Hepatocyte (in vitro differentiated cells): ENCODE data around the gene RFX8. TPM values are rescaled to one million over a fixed set of nuclear protein-coding genes. Genes with fewer than 3 reads are reported as not detected.

Experiments used
- DNase-seq: peaks from one replicate; pipeline ENCODE4 v3.0.0-alpha.2; 2016; ENCODE audit warnings: low spot score
- H2AFZ ChIP-seq: fragments of 200-600 bp; sonication (generic); 2 replicates; pipeline ENCODE4 v1.6.0; 2016; ENCODE audit warnings: antibody characterized with exemption, mild to moderate bottlenecking
- H3K27ac ChIP-seq: fragments of 200-600 bp; sonication (generic); 2 replicates; pipeline ENCODE4 v1.5.1; 2016; ENCODE audit warnings: mild to moderate bottlenecking
- H3K27me3 ChIP-seq: fragments of 200-600 bp; sonication (generic); 2 replicates; pipeline ENCODE4 v1.6.1; 2016
- H3K36me3 ChIP-seq: fragments of 200-600 bp; sonication (generic); replicated peaks from 2 replicates; pipeline ENCODE4 v1.5.1; 2016; ENCODE audit warnings: low read depth; ENCODE audit not compliant: insufficient read depth
- H3K4me1 ChIP-seq: fragments of 200-600 bp; sonication (generic); 2 replicates; pipeline ENCODE4 v1.5.1; 2016; ENCODE audit warnings: mild to moderate bottlenecking, moderate library complexity; ENCODE audit not compliant: insufficient read depth
- H3K4me2 ChIP-seq: fragments of 200-600 bp; sonication (generic); 2 replicates; pipeline ENCODE4 v1.6.0; 2016
- H3K4me3 ChIP-seq: fragments of 200-600 bp; sonication (generic); 2 replicates; pipeline ENCODE4 v1.5.1; 2016; ENCODE audit warnings: mild to moderate bottlenecking
- H3K79me2 ChIP-seq: fragments of 200-600 bp; sonication (generic); 2 replicates; pipeline ENCODE4 v1.6.0; 2017; ENCODE audit warnings: mild to moderate bottlenecking
- H3K9me2 ChIP-seq: fragments of 200-600 bp; sonication (generic); replicated peaks from 2 replicates; pipeline ENCODE4 v1.6.0; 2017; ENCODE audit warnings: mild to moderate bottlenecking; ENCODE audit not compliant: insufficient read depth
- H3K9me3 ChIP-seq: fragments of 200-600 bp; sonication (generic); 2 replicates; pipeline ENCODE4 v1.5.1; 2016; ENCODE audit warnings: low read depth, mild to moderate bottlenecking
- H4K20me1 ChIP-seq: fragments of 200-600 bp; sonication (generic); 2 replicates; pipeline ENCODE4 v1.6.0; 2016; ENCODE audit warnings: mild to moderate bottlenecking; ENCODE audit not compliant: insufficient read depth, poor library complexity, severe bottlenecking
- CTCF ChIP-seq: fragments of 200-600 bp; sonication (generic); IDR thresholded peaks from 2 replicates; pipeline ENCODE4 v1.5.1; 2016; ENCODE audit warnings: antibody characterized with exemption, mild to moderate bottlenecking; ENCODE audit not compliant: poor library complexity
- EZH2 ChIP-seq: fragments of 200-600 bp; sonication (generic); IDR thresholded peaks from 2 replicates; pipeline ENCODE4 v1.6.1; 2016; ENCODE audit warnings: antibody characterized with exemption, mild to moderate bottlenecking, borderline replicate concordance
- EZH2phosphoT487 ChIP-seq: fragments of 200-600 bp; sonication (generic); IDR thresholded peaks from one replicate; pipeline ENCODE4 v1.6.1; 2018; ENCODE audit warnings: antibody characterized with exemption, mild to moderate bottlenecking, low read depth, moderate library complexity; ENCODE audit not compliant: unreplicated experiment, severe bottlenecking
- WGBS: methylation state at CpG from one replicate; pipeline ENCODE4 v1.1.6; 2016; ENCODE audit warnings: low lambda C conversion rate; ENCODE audit errors: missing lambda C conversion rate; 5-methylcytosine and 5-hydroxymethylcytosine counted together
- polyA plus RNA-seq: library from polyadenylated mRNA; unstranded; fragments of >200 nt; fragmentation: Nextera tagmentation; extraction: Ambion mirVana; gene quantifications from 2 replicates; pipeline ENCODE4 v1.2.1, GENCODE V29; 2016
- total RNA-seq: library from RNA; depleted of rRNA; stranded (reverse); fragments of >200 nt; gene quantifications from 2 replicates; pipeline ENCODE4 v1.2.3, GENCODE V29; 2014

The RFX8 gene
- total and polyA plus RNA-seq, 2 experiments from 2014 or later = 0.52 TPM; not detected in 1

GRCh38 chr2:101486258-101486701 lies 11.4 kb upstream of the RFX8 start:
- Histone ChIP-seq H3K9me2 (no peaks in the 10 kb centered on the region), H3K36me3 (no peaks in the 10 kb centered on the region), H3K27me3 (no peaks in the 10 kb centered on the region), H3K9me3 (no peaks in the 10 kb centered on the region), H2AFZ (no peak overlapping the region), H3K27ac (no peak overlapping the region), H4K20me1 (no peaks in the 10 kb centered on the region), H3K4me3 (no peak overlapping the region), H3K4me1 (no peaks in the 10 kb centered on the region), H3K4me2 (no peak overlapping the region), H3K79me2 (no peaks in the 10 kb centered on the region)
- no peak for TF ChIP-seq EZH2phosphoT487
- TF ChIP-seq CTCF = no peak
- no peak for TF ChIP-seq EZH2
- DNase-seq = no peak
- WGBS = 89% methylated on average over 4 of the region's 4 CpGs

GRCh38 chr2:101485856-101486255 lies 10.9 kb upstream of the RFX8 start:
- WGBS = 93% methylated on average over 4 of the region's 4 CpGs
- no peak for DNase-seq
- H3K4me1 ChIP-seq = no peaks in the 10 kb centered on the region
- H4K20me1 ChIP-seq = no peaks in the 10 kb centered on the region
- TF ChIP-seq CTCF (no peak), EZH2 (no peak), EZH2phosphoT487 (no peak)
- no peaks in the 10 kb centered on the region for H3K9me3 ChIP-seq
- H2AFZ ChIP-seq = no peak overlapping the region
- no peak overlapping the region for H3K27ac ChIP-seq
- no peak overlapping the region for H3K4me3 ChIP-seq
- H3K9me2 ChIP-seq = no peaks in the 10 kb centered on the region
- H3K4me2 ChIP-seq = no peak overlapping the region
- H3K27me3 ChIP-seq = no peaks in the 10 kb centered on the region
- no peaks in the 10 kb centered on the region for H3K36me3 ChIP-seq
- no peaks in the 10 kb centered on the region for H3K79me2 ChIP-seq

- Histone ChIP-seq H3K9me3 (no peaks in the 10 kb centered on the region), H3K36me3 (no peaks in the 10 kb centered on the region), H3K4me2 (no peak overlapping the region), H3K9me2 (no peaks in the 10 kb centered on the region), H3K27ac (no peak overlapping the region), H3K27me3 (no peaks in the 10 kb centered on the region), H2AFZ (no peak overlapping the region), H4K20me1 (no peaks in the 10 kb centered on the region), H3K4me1 (no peaks in the 10 kb centered on the region), H3K4me3 (no peak overlapping the region), H3K79me2 (no peaks in the 10 kb centered on the region)
- no peak for TF ChIP-seq EZH2
- no peak for TF ChIP-seq CTCF
- TF ChIP-seq EZH2phosphoT487 = no peak
- no peak for DNase-seq
- 96% methylated on average over 8 of the region's 8 CpGs for WGBS
These were observed 5.9 kb upstream of the RFX8 start for GRCh38 chr2:101480764-101481163.

GRCh38 chr2:101479810-101480209 lies 4.9 kb upstream of the RFX8 start:
- Histone ChIP-seq H3K36me3 (no peaks in the 10 kb centered on the region), H3K4me1 (no peaks in the 10 kb centered on the region), H4K20me1 (no peaks in the 10 kb centered on the region), H2AFZ (no peak overlapping the region), H3K27ac (no peak overlapping the region), H3K9me3 (no peaks in the 10 kb centered on the region), H3K79me2 (no peaks in the 10 kb centered on the region), H3K9me2 (no peaks in the 10 kb centered on the region), H3K4me3 (no peak overlapping the region), H3K4me2 (no peak overlapping the region), H3K27me3 (peaks cover 2% of the 10 kb centered on the region)
- DNase-seq = no peak
- TF ChIP-seq EZH2 = no peak
- no peak for TF ChIP-seq EZH2phosphoT487
- no peak for TF ChIP-seq CTCF
- WGBS = 72% methylated on average over 9 of the region's 9 CpGs
